PC-3 (cell line): ENCODE results near the gene ALKBH5.

Experiments used
- EZH2 ChIP-seq: fragments of 300-600 bp; sonication (generic); IDR thresholded peaks from one replicate; pipeline ENCODE4 v1.6.1; 2017; ENCODE audit warnings: antibody characterized with exemption, mild to moderate bottlenecking, low read length; ENCODE audit not compliant: unreplicated experiment
- TF ChIP-seq, protein P1 (sequence below): fragments of 300-600 bp; sonication (generic); conservative IDR thresholded peaks from 2 replicates; pipeline ENCODE4 v1.5.1; 2017; ENCODE audit warnings: antibody characterized with exemption, low read depth, mild to moderate bottlenecking, low read length

DNA sequence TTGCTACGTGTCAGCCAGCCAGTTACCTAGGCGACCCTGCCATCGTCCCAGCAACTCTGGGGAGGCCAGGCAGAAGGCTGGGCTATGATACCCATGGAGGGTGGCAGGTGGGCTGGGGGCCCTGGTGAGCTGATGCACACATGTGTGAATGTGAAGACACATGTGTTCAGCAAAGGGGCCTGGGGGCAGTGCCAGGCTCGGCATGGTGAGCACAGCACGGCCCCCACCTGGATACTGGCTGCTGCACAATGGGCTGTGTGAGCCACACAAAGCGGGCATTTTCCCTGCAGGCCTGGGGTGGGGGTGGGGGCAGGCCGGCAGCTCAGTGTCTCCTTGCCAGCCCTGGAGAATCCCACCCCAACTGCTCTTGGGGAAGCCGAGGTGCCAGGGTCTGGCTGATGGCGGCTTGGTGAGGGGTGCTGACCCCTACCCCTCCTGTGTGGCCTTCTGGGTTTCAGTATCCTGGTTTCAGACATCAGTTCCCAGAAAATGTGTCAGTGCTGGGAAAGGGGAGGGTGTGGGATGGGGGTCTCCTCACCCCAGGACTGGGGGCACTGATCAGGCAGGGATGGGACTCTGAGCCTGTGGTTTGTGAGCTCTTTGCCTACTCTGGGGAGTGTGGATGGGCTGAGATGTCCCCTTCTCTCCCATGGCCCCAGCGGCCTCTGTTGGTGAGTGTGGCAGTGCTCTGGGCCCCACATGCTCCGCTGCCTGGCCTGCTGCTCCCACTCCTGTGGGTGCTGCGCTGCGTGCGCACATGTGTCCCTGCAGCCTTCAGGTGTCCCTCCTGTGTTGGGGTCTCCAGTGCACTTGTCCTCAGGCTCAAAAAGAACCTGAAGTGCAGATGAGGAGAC lies 46.9 kb downstream of the ALKBH5 start:
- TF ChIP-seq, protein P1, sequence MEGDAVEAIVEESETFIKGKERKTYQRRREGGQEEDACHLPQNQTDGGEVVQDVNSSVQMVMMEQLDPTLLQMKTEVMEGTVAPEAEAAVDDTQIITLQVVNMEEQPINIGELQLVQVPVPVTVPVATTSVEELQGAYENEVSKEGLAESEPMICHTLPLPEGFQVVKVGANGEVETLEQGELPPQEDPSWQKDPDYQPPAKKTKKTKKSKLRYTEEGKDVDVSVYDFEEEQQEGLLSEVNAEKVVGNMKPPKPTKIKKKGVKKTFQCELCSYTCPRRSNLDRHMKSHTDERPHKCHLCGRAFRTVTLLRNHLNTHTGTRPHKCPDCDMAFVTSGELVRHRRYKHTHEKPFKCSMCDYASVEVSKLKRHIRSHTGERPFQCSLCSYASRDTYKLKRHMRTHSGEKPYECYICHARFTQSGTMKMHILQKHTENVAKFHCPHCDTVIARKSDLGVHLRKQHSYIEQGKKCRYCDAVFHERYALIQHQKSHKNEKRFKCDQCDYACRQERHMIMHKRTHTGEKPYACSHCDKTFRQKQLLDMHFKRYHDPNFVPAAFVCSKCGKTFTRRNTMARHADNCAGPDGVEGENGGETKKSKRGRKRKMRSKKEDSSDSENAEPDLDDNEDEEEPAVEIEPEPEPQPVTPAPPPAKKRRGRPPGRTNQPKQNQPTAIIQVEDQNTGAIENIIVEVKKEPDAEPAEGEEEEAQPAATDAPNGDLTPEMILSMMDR = no peak
- no peak for TF ChIP-seq EZH2
